HL-60 (cell line): ENCODE data around the gene FHIT.

ENCODE experiments used
- CTCF ChIP-seq: IDR thresholded peaks from one replicate; pipeline ENCODE4 v1.5.1; 2011; ENCODE audit warnings: low read length, control low read depth, inconsistent platforms; ENCODE audit not compliant: insufficient read depth
- GABPA ChIP-seq: IDR thresholded peaks from 2 replicates; pipeline ENCODE4 v1.6.1; 2012; ENCODE audit warnings: low read depth
- POLR2AphosphoS5 ChIP-seq: IDR thresholded peaks from 2 replicates; pipeline ENCODE4 v1.6.1; 2012; ENCODE audit warnings: low read depth
- REST ChIP-seq: IDR thresholded peaks from 2 replicates; pipeline ENCODE4 v1.6.1; 2012; ENCODE audit warnings: low read depth; ENCODE audit not compliant: insufficient replicate concordance
- SPI1 ChIP-seq: IDR thresholded peaks from 2 replicates; pipeline ENCODE4 v1.6.1; 2012; ENCODE audit warnings: low read depth, mild to moderate bottlenecking, borderline replicate concordance

- no peak for TF ChIP-seq SPI1
- no peak for TF ChIP-seq CTCF
- no peak for TF ChIP-seq POLR2AphosphoS5
- TF ChIP-seq GABPA: no peak
- TF ChIP-seq REST: no peak
Observed at GRCh38 chr3:60933824-60934223, 317.4 kb downstream of the FHIT start.
